Neuronal stem cell (in vitro differentiated cells): ENCODE measurements around the gene CD3E.

Experiments
- DNase-seq: peaks from one replicate; pipeline ENCODE4 v3.0.0-alpha.2; 2013; ENCODE audit warnings: low spot score
- H2AFZ ChIP-seq: one replicate; pipeline ENCODE4 v1.6.1; 2013; ENCODE audit warnings: mild to moderate bottlenecking, low read length, inconsistent platforms
- H2AK5ac ChIP-seq: 2 replicates; pipeline ENCODE4 v1.6.1; 2013; ENCODE audit warnings: low read depth, mild to moderate bottlenecking, inconsistent platforms, low read length, moderate library complexity, mixed read lengths
- H2BK120ac ChIP-seq: 2 replicates; pipeline ENCODE4 v1.6.1; 2013; ENCODE audit warnings: low read depth, mild to moderate bottlenecking, inconsistent platforms, low read length, moderate library complexity, mixed read lengths
- H2BK12ac ChIP-seq: one replicate; pipeline ENCODE4 v1.6.1; 2013; ENCODE audit warnings: low read length, inconsistent platforms
- H2BK15ac ChIP-seq: 2 replicates; pipeline ENCODE4 v1.6.1; 2013; ENCODE audit warnings: mild to moderate bottlenecking, low read length, inconsistent platforms, mixed read lengths
- H2BK5ac ChIP-seq: one replicate; pipeline ENCODE4 v1.6.1; 2013; ENCODE audit warnings: inconsistent platforms, mild to moderate bottlenecking, low read length, moderate library complexity
- H3K14ac ChIP-seq: one replicate; pipeline ENCODE4 v1.6.1; 2013; ENCODE audit warnings: low read length, inconsistent platforms
- H3K18ac ChIP-seq: 2 replicates; pipeline ENCODE4 v1.6.1; 2013; ENCODE audit warnings: low read length, inconsistent platforms
- H3K23ac ChIP-seq: 2 replicates; pipeline ENCODE4 v1.6.1; 2013; ENCODE audit warnings: low read depth, mild to moderate bottlenecking, mixed read lengths, low read length, inconsistent platforms; ENCODE audit not compliant: poor library complexity
- H3K27ac ChIP-seq: replicated peaks from 3 replicates; pipeline ENCODE4 v1.5.1; 2013; ENCODE audit warnings: low read length, inconsistent platforms
- H3K27me3 ChIP-seq, 3 experiments: 2 replicates each; pipeline ENCODE4 v1.6.1; 2013; ENCODE audit warnings: low read length in 3 of 3, mild to moderate bottlenecking in 2 of 3, inconsistent platforms in 1 of 3, low read depth in 1 of 3, mixed read lengths in 1 of 3, moderate library complexity in 1 of 3; ENCODE audit not compliant: control insufficient read depth in 3 of 3, insufficient read depth in 3 of 3
- H3K36me3 ChIP-seq, 2 donors: replicated peaks in 1 of 2; 2 replicates each; pipeline ENCODE4 v1.6.1; 2013; ENCODE audit warnings: low read length in 2 of 2; ENCODE audit not compliant: control insufficient read depth in 2 of 2, insufficient read depth in 2 of 2
- H3K4ac ChIP-seq: 2 replicates; pipeline ENCODE4 v1.6.1; 2013; ENCODE audit warnings: inconsistent platforms, mild to moderate bottlenecking, low read length, moderate library complexity
- H3K4me1 ChIP-seq, 2 donors: 1 replicate in 1 of 2; 2 replicates in 1 of 2; pipeline ENCODE4 v1.6.1; 2013; ENCODE audit warnings: low read length in 2 of 2, low read depth in 1 of 2; ENCODE audit not compliant: control insufficient read depth in 2 of 2, insufficient read depth in 1 of 2
- H3K4me2 ChIP-seq: one replicate; pipeline ENCODE4 v1.6.1; 2013; ENCODE audit warnings: mild to moderate bottlenecking, low read length, inconsistent platforms; ENCODE audit not compliant: insufficient read depth, poor library complexity, severe bottlenecking
- H3K4me3 ChIP-seq, 2 donors: 2 replicates each; pipeline ENCODE4 v1.5.1; 2013; ENCODE audit warnings: low read length in 2 of 2, mild to moderate bottlenecking in 2 of 2, inconsistent platforms in 1 of 2, moderate library complexity in 1 of 2
- H3K79me1 ChIP-seq: one replicate; pipeline ENCODE4 v1.6.1; 2013; ENCODE audit warnings: low read depth, mild to moderate bottlenecking, inconsistent platforms, low read length, moderate library complexity
- H3K9ac ChIP-seq: one replicate; pipeline ENCODE4 v1.6.1; 2013; ENCODE audit warnings: mild to moderate bottlenecking, low read depth, low read length, inconsistent platforms; ENCODE audit not compliant: poor library complexity
- H3K9me3 ChIP-seq, 2 donors: replicated peaks in 1 of 2; 2 replicates each; pipeline versions ENCODE3 to v1.6.1; 2013; ENCODE audit warnings: low read length in 2 of 2, mild to moderate bottlenecking in 2 of 2, inconsistent platforms in 1 of 2, low read depth in 1 of 2, mixed read lengths in 1 of 2, moderate library complexity in 1 of 2; ENCODE audit not compliant: control insufficient read depth in 2 of 2, insufficient read depth in 1 of 2
- H4K8ac ChIP-seq: one replicate; pipeline ENCODE4 v1.6.1; 2013; ENCODE audit warnings: low read depth, mild to moderate bottlenecking, inconsistent platforms, low read length, moderate library complexity
- H4K91ac ChIP-seq: one replicate; pipeline ENCODE4 v1.6.1; 2013; ENCODE audit warnings: low read length, low read depth, mild to moderate bottlenecking, inconsistent platforms; ENCODE audit not compliant: poor library complexity
- WGBS, 2 donors: extraction: QIAGEN DNeasy Blood & Tissue Kit; methylation state at CpG; one replicate each; pipeline ENCODE4 v1.1.7; 2013; ENCODE audit warnings: missing lambda C conversion rate in 2 of 2, mixed read lengths in 1 of 2; ENCODE audit not compliant: insufficient read length in 2 of 2, insufficient replicate concordance in 1 of 2; ENCODE audit errors: extremely low coverage in 2 of 2; 5-methylcytosine and 5-hydroxymethylcytosine counted together

Gene CD3E

GRCh38 chr11:118294053-118294452 lies 10.5 kb upstream of the CD3E start:
- no peak overlapping the region for H2BK120ac ChIP-seq
- no peaks in the 10 kb centered on the region for H3K79me1 ChIP-seq
- no peak overlapping the region for H4K8ac ChIP-seq
- H3K14ac ChIP-seq, result no peak overlapping the region
- no peak overlapping the region for H2AK5ac ChIP-seq
- no peak overlapping the region for H3K27ac ChIP-seq
- no peaks in the 10 kb centered on the region for H3K9me3 ChIP-seq
- H3K18ac ChIP-seq, result no peak overlapping the region
- no peak overlapping the region for H3K4me3 ChIP-seq
- no peak overlapping the region for H4K91ac ChIP-seq
- H3K4ac ChIP-seq, result no peak overlapping the region
- H3K23ac ChIP-seq, result no peak overlapping the region
- H3K9ac ChIP-seq, result no peak overlapping the region
- H2AFZ ChIP-seq, result no peak overlapping the region
- H2BK15ac ChIP-seq, result no peak overlapping the region
- no peaks in the 10 kb centered on the region for H3K36me3 ChIP-seq
- peaks cover 0 to 5% (median 2%) of the 10 kb centered on the region in 3 experiments for H3K27me3 ChIP-seq
- H3K4me1 ChIP-seq, result no peaks in the 10 kb centered on the region
- no peak overlapping the region for H2BK5ac ChIP-seq
- no peak overlapping the region for H2BK12ac ChIP-seq
- DNase-seq, result no peak
- H3K4me2 ChIP-seq, result no peak overlapping the region
- WGBS, 2 donors, result no CpG with 5 or more reads among the region's 2 CpGs

- no peak overlapping the region for H4K91ac ChIP-seq
- no peaks in the 10 kb centered on the region for H3K9me3 ChIP-seq
- no peak overlapping the region for H3K18ac ChIP-seq
- no peak overlapping the region for H4K8ac ChIP-seq
- H3K4me1 ChIP-seq, result no peaks in the 10 kb centered on the region
- no peak overlapping the region for H3K4me2 ChIP-seq
- no peak overlapping the region for H3K4me3 ChIP-seq
- H3K23ac ChIP-seq, result no peak overlapping the region
- WGBS, 2 donors, result no CpG with 5 or more reads among the region's 5 CpGs
- H3K27ac ChIP-seq, result no peak overlapping the region
- H3K27me3 ChIP-seq, result peaks cover 0 to 9% (median 2%) of the 10 kb centered on the region in 3 experiments
- H3K79me1 ChIP-seq, result no peaks in the 10 kb centered on the region
- H3K14ac ChIP-seq, result no peak overlapping the region
- no peak overlapping the region for H3K9ac ChIP-seq
- no peak overlapping the region for H2BK12ac ChIP-seq
- H2AFZ ChIP-seq, result no peak overlapping the region
- peak overlapping the region; percentile 61 for H2BK120ac ChIP-seq
- no peak overlapping the region for H2BK5ac ChIP-seq
- no peak overlapping the region for H2AK5ac ChIP-seq
- no peak overlapping the region for H3K4ac ChIP-seq
- DNase-seq, result no peak
- no peaks in the 10 kb centered on the region for H3K36me3 ChIP-seq
- H2BK15ac ChIP-seq, result no peak overlapping the region
These were observed 9.3 kb upstream of the CD3E start for GRCh38 chr11:118295199-118295598.

GRCh38 chr11:118295815-118296454 lies 8.6 kb upstream of the CD3E start:
- Histone ChIP-seq H3K4me2 (no peak overlapping the region), H4K91ac (no peak overlapping the region), H3K4ac (no peak overlapping the region), H2BK12ac (no peak overlapping the region), H2BK5ac (no peak overlapping the region), H2AK5ac (no peak overlapping the region), H3K27me3 (peaks cover 0 to 15% (median 2%) of the 10 kb centered on the region in 3 experiments), H2BK15ac (no peak overlapping the region), H3K9ac (no peak overlapping the region), H3K4me1 (no peaks in the 10 kb centered on the region), H3K4me3 (no peak overlapping the region), H4K8ac (no peak overlapping the region), H2BK120ac (no peak overlapping the region), H3K36me3 (no peaks in the 10 kb centered on the region), H3K23ac (no peak overlapping the region), H3K9me3 (no peaks in the 10 kb centered on the region), H3K79me1 (no peaks in the 10 kb centered on the region), H3K27ac (no peak overlapping the region), H3K14ac (no peak overlapping the region), H3K18ac (no peak overlapping the region), H2AFZ (no peak overlapping the region)
- no CpG with 5 or more reads among the region's 3 CpGs for WGBS, 2 donors
- no peak for DNase-seq

- no peak overlapping the region for H3K4me3 ChIP-seq
- H2AK5ac ChIP-seq, result no peak overlapping the region
- no peak overlapping the region for H3K9ac ChIP-seq
- peaks cover 0 to 49% (median 0%) of the 10 kb centered on the region in 3 experiments for H3K27me3 ChIP-seq
- H2BK120ac ChIP-seq, result no peak overlapping the region
- H3K4ac ChIP-seq, result no peak overlapping the region
- H3K23ac ChIP-seq, result no peak overlapping the region
- H3K14ac ChIP-seq, result no peak overlapping the region
- no CpG with 5 or more reads among the region's 8 CpGs for WGBS, 2 donors
- no peaks in the 10 kb centered on the region for H3K36me3 ChIP-seq
- H3K4me1 ChIP-seq, result no peaks in the 10 kb centered on the region
- no peak for DNase-seq
- no peak overlapping the region for H2BK15ac ChIP-seq
- no peak overlapping the region for H2BK5ac ChIP-seq
- no peak overlapping the region for H4K8ac ChIP-seq
- no peak overlapping the region for H4K91ac ChIP-seq
- no peaks in the 10 kb centered on the region for H3K9me3 ChIP-seq
- no peak overlapping the region for H3K27ac ChIP-seq
- no peak overlapping the region for H2AFZ ChIP-seq
- H3K79me1 ChIP-seq, result no peaks in the 10 kb centered on the region
- no peak overlapping the region for H3K4me2 ChIP-seq
- H3K18ac ChIP-seq, result no peak overlapping the region
- H2BK12ac ChIP-seq, result no peak overlapping the region
These were observed 2.8 kb upstream of the CD3E start for GRCh38 chr11:118301600-118302195.
